Keratinocyte (primary cell): ENCODE measurements around the gene SPHK2. TPM values are rescaled to one million over a fixed set of nuclear protein-coding genes. Genes with fewer than 3 reads are reported as not detected.

ENCODE experiments used
- DNase-seq: peaks from one replicate; pipeline ENCODE4 v3.0.0-alpha.2; 2011; ENCODE audit warnings: low read depth, missing footprints, low spot score
- FAIRE-seq: peaks from 2 replicates; lab custom pipeline; 2011; peaks lifted over from hg19 to GRCh38; lab: Jason Lieb, UNC
- H2AFZ ChIP-seq: 2 replicates; pipeline ENCODE4 v1.6.0; 2012; ENCODE audit warnings: low read length, control low read depth, inconsistent platforms; ENCODE audit not compliant: control insufficient read depth
- H3K27ac ChIP-seq: 2 replicates; pipeline ENCODE4 v1.5.1; 2011; ENCODE audit warnings: low read length; ENCODE audit not compliant: control insufficient read depth, insufficient read depth
- H3K27me3 ChIP-seq: 3 replicates; pipeline ENCODE4 v1.6.0; 2011; ENCODE audit warnings: low read length; ENCODE audit not compliant: control insufficient read depth, insufficient read depth; ENCODE audit errors: extremely low read depth
- H3K36me3 ChIP-seq, 2 experiments: 2 replicates in 1 of 2; 3 replicates in 1 of 2; pipeline ENCODE4 v1.5.1; 2011; ENCODE audit warnings: low read length in 2 of 2, mild to moderate bottlenecking in 1 of 2; ENCODE audit not compliant: control insufficient read depth in 2 of 2, insufficient read depth in 2 of 2; ENCODE audit errors: extremely low read depth in 1 of 2
- H3K4me1 ChIP-seq: 3 replicates; pipeline ENCODE4 v1.5.1; 2011; ENCODE audit warnings: low read length; ENCODE audit not compliant: control insufficient read depth, insufficient read depth; ENCODE audit errors: extremely low read depth
- H3K4me2 ChIP-seq: 3 replicates; pipeline ENCODE4 v1.6.0; 2011; ENCODE audit warnings: low read depth, low read length; ENCODE audit not compliant: control insufficient read depth, insufficient read depth; ENCODE audit errors: extremely low read depth
- H3K4me3 ChIP-seq, 3 experiments: fragments of 200-600 bp in 1 of 3; sonication (generic) in 1 of 3; 2 replicates in 2 of 3; 3 replicates in 1 of 3; pipeline ENCODE4 v1.5.1; 2011 to 2016; ENCODE audit warnings: low read length in 3 of 3, mild to moderate bottlenecking in 3 of 3, control low read depth in 2 of 3, inconsistent platforms in 1 of 3, low read depth in 1 of 3, mixed read lengths in 1 of 3, mixed run types in 1 of 3, moderate library complexity in 1 of 3; ENCODE audit not compliant: control insufficient read depth in 2 of 3, insufficient read depth in 2 of 3; ENCODE audit errors: extremely low read depth in 1 of 3
- H3K79me2 ChIP-seq: 2 replicates; pipeline ENCODE4 v1.6.0; 2012; ENCODE audit warnings: low read length; ENCODE audit not compliant: control insufficient read depth, insufficient read depth
- H3K9ac ChIP-seq: 3 replicates; pipeline ENCODE4 v1.6.0; 2011; ENCODE audit warnings: low read length; ENCODE audit not compliant: control insufficient read depth, insufficient read depth; ENCODE audit errors: extremely low read depth
- H3K9me1 ChIP-seq: 3 replicates; pipeline ENCODE4 v1.6.0; 2011; ENCODE audit warnings: low read length; ENCODE audit not compliant: control insufficient read depth, insufficient read depth; ENCODE audit errors: extremely low read depth
- H3K9me3 ChIP-seq: 2 replicates; pipeline ENCODE4 v1.5.1; 2012; ENCODE audit warnings: low read depth, low read length; ENCODE audit not compliant: control insufficient read depth
- H4K20me1 ChIP-seq: 3 replicates; pipeline ENCODE4 v1.6.0; 2011; ENCODE audit warnings: low read length; ENCODE audit not compliant: control insufficient read depth, insufficient read depth; ENCODE audit errors: extremely low read depth
- CTCF ChIP-seq, 3 experiments: IDR thresholded peaks in 1 of 3; conservative IDR thresholded peaks in 1 of 3; optimal IDR thresholded peaks in 1 of 3; 2 replicates in 2 of 3; 3 replicates in 1 of 3; pipeline versions ENCODE3 to v1.5.1; 2011; ENCODE audit warnings: low read length in 3 of 3, mild to moderate bottlenecking in 3 of 3, moderate library complexity in 2 of 3, control low read depth in 1 of 3, inconsistent platforms in 1 of 3; ENCODE audit not compliant: insufficient read depth in 2 of 3; ENCODE audit errors: extremely low read depth in 1 of 3
- EZH2 ChIP-seq: IDR thresholded peaks from one replicate; pipeline ENCODE4 v1.6.1; 2012; ENCODE audit warnings: inconsistent platforms, mild to moderate bottlenecking, low read length, moderate library complexity
- dilution Hi-C: fragments of 300-500 bp; cut with MboI; formaldehyde crosslinking; loops from one replicate; pipeline ENCODE4 v1.7.0; 2020; ENCODE audit warnings: low sequenced_read_pairs; ENCODE audit not compliant: extremely low pct_ligation_motif_present
- polyA plus RNA-seq, 5 experiments: library from polyadenylated mRNA; depleted of rRNA in 3 of 5; stranded (reverse) in 3 of 5; stranded (forward) in 1 of 5; unstranded in 1 of 5; fragments of >200 nt; gene quantifications; 1 replicate in 1 of 5; 2 replicates in 3 of 5; 3 replicates in 1 of 5; pipeline versions ENCODE4 v1.2.1 to v1.2.3, GENCODE V29; 2011 to 2012; ENCODE audit warnings: missing spikeins in 2 of 5, low read depth in 1 of 5, low replicate concordance in 1 of 5

The SPHK2 gene
- polyA plus RNA-seq, 1 donor (not counting 4 experiments of a cell fraction or from before 2014, with no cell fraction given), result 2.8 TPM

DNA sequence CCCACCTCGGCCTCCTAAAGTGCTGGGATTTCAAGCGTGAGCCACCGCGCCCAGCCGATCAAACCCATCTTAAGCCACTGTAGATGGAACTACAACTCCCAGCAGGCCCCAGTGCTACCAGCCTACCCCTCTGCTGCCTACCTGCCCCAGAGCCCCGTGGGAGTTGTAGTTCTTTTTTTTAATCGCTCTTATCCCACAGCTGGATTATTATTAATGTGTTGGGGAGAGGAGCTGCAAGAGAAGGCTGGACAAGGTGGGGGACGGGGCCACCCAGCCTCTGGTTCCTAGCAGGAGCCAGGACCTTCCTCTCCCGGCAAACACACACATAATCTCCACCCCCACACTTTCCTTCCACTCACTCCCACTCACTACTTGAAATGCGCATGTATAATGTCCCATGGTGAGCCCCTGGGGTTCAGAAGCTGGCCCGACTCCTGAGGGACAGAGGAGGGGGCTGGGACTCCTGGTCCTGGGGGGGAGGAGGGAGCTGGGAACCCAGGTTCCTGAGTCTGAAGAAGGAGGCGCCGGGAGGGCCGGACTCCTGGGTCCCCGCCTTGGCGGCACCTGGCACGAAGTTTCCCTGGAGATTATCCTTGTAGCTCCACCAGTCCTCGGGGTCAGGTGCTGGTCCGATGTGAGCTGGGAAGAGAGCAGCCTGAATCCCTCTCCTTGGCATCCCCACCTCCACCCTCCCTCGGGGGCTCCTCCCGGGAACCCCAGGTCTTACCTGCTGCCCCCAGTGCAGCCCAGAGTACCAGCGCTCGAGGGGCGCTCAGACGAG, 25.7 kb downstream of the SPHK2 start:
- H3K9me3 ChIP-seq, result no peaks in the 10 kb centered on the region
- no peaks in the 10 kb centered on the region for H3K79me2 ChIP-seq
- H3K27ac ChIP-seq, result no peak overlapping the region
- peak overlapping the region; percentile 88 for H3K4me2 ChIP-seq
- FAIRE-seq, result no peak
- H3K27me3 ChIP-seq, result peaks cover 5% of the 10 kb centered on the region
- dilution Hi-C loops, result no loop called here
- H2AFZ ChIP-seq, result peak overlapping the region; percentile 65
- no peaks in the 10 kb centered on the region for H3K9me1 ChIP-seq
- no peak overlapping the region for H3K9ac ChIP-seq
- H3K36me3 ChIP-seq, result no peaks in the 10 kb centered on the region
- TF ChIP-seq CTCF (optimal IDR thresholded peaks at IDR 0.05 in 1 of 3, IDR thresholded peaks at IDR 0.05 in 1 of 3, conservative IDR thresholded peaks at IDR 0.05 in 1 of 3; ENCODE audit: extremely low read depth in 1 of 3, insufficient read depth in 2 of 3, low read length in 3 of 3), result no peak
- TF ChIP-seq EZH2, result no peak
- H4K20me1 ChIP-seq, result no peaks in the 10 kb centered on the region
- peak overlapping the region; percentile 51 to 84 (median 67) for H3K4me3 ChIP-seq
- peaks cover 21% of the 10 kb centered on the region for H3K4me1 ChIP-seq
- no peak for DNase-seq

- no peak for TF ChIP-seq EZH2
- TF ChIP-seq CTCF (optimal IDR thresholded peaks at IDR 0.05 in 1 of 3, IDR thresholded peaks at IDR 0.05 in 1 of 3, conservative IDR thresholded peaks at IDR 0.05 in 1 of 3; ENCODE audit: extremely low read depth in 1 of 3, insufficient read depth in 2 of 3, low read length in 3 of 3), result no peak
- no peaks in the 10 kb centered on the region for H3K9me1 ChIP-seq
- H2AFZ ChIP-seq, result peak overlapping the region; percentile 85
- FAIRE-seq (no peak), DNase-seq (no peak)
- peak overlapping the region; percentile 62 for H3K9ac ChIP-seq
- dilution Hi-C loops, result no loop called here
- H3K27ac ChIP-seq, result no peak overlapping the region
- H3K4me1 ChIP-seq, result peaks cover 20% of the 10 kb centered on the region
- no peaks in the 10 kb centered on the region for H4K20me1 ChIP-seq
- H3K9me3 ChIP-seq, result no peaks in the 10 kb centered on the region
- H3K27me3 ChIP-seq, result peaks cover 5% of the 10 kb centered on the region
- H3K4me3 ChIP-seq, result peak overlapping the region; percentile 51 to 84 (median 67)
- no peaks in the 10 kb centered on the region for H3K79me2 ChIP-seq
- peak overlapping the region; percentile 88 for H3K4me2 ChIP-seq
- no peaks in the 10 kb centered on the region for H3K36me3 ChIP-seq
Observed at GRCh38 chr19:48645620-48646000, 26.3 kb downstream of the SPHK2 start.
